Suppressor macrophage treated with lipopolysaccharide for 4 hours (primary cell): Measurements from ENCODE around the gene DFFB.
A peak's percentile ranks its signal among the peaks of the same experiment; 100 is the strongest.

Source experiments
- DNase-seq: peaks from one replicate; pipeline ENCODE4 v3.0.0-alpha.2; 2020

Gene DFFB

DNA sequence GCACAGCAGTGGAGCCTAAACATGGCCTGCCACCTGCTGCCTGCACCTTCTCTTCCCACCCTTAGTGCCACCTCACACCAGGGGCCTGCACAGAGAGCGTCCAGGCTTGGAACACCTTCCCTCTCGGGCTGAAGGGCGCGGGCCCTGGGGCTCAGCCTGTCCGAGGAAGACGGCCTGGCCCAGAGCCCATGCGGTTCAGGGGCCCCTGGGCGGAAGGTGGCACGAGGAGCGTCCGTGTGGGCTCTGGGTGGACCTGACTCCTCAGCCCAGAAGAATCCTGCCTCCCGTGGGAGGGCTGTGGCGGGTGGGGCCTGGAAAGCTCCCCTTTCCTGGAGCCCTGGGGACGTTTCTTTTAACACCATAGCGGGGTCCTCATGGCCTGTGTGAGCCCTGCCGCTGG lies 19.4 kb downstream of the DFFB start:
- no peak for DNase-seq

DNA sequence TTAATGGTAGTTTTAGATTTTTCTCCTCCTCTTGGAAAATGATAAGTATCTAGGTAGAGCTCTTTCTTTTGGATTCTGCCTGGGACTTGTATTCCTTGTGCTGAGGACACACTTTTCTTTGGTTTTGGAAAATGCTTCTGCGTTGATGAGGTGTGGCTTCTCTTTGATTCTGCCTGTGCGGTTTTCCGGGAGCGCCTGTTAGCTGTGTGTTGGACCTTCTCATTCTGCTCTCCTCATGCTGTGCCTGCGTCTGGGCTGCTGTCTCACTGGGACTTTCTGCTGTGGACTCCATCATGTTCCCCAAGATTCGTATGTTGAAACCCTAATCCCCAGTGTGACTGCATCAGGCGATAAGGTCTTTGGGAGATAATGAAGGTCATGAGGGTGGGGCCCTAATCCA lies 21.8 kb downstream of the DFFB start:
- DNase-seq = no peak

DNA sequence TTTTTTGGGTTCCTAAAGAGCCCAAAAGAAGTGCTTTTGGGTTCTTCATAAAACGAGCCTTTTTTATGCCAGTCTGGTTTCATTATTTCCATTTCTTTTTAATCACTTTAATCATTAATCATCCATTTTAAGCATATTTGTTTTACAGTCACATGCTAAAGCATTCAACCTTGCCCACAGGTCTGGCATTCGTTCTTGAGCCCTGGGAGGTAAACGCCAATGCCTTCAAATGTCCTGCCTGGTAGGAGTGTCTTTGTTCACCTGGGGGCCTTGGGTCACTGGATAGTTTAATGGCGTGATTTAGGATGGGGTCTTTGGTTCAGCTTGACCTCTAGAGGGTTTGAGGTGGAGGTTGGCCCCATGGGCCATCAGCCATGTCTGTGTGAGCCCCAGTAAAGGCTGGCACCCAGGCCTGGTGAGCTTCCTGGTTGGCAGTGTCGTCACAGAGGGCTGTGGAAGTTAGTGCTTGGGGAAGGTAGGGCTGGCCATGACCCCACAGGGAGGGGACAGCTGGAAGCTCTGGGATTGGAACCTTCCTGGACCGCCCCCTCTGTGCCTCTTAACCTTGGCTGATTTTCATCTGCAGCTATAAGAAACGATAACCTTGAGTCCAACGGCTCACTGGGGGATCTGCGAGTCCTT lies 22.6 kb downstream of the DFFB start:
- no peak for DNase-seq

DNA sequence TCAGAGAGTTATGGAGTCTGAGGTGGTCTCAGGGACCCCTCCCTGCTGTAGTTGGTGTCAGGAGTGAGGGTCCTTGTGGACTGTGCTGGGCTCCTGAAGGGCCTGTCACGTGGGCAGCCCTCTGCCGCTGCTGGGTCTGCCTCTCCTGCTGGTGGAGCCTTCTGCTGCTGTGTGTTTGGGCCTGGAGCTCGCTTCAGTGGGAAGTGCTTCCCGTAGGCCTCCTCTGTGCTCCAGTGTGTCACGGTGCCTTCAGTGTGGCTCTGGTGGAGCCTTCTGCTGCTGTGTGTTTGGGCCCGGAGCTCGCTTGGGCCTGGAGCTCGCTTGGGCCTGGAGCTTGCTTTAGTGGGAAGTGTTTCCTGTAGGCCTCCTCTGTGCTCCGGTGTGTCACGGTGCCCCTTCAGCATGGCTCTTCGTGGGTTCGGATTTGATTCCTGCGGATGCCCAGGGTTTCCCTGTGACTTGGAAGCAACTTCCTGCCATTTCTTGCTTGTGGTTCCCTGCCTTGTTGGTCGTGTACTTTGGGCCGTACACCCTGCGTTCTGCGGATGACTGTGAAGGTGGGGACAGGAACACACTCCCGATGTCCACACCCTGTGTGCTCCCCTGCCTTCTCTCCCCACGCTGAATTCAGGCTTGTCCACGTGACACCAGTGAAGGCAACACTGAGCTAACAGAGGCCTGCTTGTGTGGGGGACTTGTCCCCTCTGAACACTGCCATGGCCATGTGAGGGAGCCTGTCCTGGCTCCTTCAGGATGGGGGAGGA lies 23.3 kb downstream of the DFFB start:
- no peak for DNase-seq

DNA sequence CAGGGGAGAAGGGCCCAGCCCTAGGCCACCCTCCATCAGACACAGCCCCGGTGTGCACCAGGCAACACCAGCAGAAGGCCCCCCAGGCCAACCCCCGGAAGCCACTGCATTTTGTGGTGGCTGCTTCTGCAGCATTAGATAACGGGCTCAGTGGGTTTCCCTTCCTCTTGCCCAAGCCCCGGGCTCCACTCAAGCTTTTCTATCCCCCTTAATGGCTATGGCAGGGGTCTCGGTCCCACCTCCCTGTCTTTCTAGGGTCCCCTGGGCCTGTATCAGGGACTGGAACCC lies 23.9 kb downstream of the DFFB start:
- no peak for DNase-seq

DNA sequence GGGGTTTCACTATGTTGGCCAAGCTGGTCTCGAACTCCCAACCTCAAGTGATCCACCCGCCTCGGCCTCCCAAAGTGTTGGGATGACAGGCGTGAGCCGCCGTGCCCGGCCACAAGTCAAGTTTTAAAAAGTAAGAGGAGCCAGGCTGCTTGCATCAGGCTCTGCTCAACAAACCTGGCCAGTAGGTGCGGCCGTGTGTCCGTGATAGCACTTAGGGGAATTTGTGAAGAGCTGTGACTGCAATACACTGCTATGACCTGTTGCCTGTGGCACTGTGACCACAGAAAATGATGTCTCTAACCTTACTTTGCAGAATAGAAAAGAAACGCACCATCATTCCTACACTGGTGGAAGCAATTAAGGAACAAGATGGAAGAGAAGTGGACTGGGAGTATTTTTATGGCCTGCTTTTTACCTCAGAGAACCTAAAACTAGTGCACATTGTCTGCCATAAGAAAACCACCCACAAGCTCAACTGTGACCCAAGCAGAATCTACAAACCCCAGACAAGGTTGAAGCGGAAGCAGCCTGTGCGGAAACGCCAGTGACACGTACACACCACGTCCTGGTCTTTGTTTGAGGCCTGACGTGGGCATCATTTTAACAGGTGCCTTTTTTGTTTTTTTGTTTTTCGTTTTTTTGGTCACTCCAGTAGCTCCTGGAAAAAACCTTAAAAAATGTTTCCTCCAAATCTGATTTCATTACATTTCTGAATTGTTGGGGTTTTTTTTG lies 26.1 kb downstream of the DFFB start:
- DNase-seq = no peak

DNA sequence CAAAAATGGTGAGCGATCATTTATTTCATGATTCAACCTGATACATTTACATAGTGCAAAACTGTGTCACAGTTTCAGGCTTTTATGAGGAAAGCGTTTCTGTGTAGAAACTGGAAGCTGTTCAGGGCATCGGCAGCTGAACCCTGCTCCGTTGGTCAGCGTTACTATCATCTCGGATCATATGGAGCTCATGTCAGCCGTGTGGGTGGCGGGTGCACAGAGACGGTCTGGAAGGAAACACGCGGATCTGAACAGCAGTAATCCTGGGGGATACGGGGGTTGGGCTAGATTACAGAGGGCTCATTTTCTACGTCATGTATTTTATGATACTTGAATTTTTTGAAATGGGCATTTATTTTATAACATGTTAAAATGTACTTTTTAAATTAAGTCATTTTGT lies 27.7 kb downstream of the DFFB start:
- DNase-seq = no peak

DNA sequence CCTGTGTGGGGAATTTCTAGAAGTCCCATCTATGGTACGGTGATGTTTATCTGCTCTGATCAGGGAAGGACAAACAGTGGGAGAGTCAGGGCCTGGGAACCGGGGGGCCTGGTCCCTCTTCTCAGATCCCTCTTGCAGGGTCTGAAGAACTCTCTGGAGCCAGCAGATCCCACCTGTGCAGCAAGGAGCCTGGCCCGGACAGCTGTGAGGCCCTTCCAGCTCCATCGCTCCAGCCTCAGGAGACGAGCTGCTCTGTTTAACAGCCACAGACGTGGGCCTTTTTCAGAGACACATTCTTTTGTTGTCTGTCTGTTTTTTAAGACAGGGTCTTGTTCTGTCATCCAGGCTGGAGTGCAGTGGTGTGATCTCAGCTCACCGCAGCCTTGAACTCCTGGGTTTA lies 28.3 kb downstream of the DFFB start:
- no peak for DNase-seq

DNA sequence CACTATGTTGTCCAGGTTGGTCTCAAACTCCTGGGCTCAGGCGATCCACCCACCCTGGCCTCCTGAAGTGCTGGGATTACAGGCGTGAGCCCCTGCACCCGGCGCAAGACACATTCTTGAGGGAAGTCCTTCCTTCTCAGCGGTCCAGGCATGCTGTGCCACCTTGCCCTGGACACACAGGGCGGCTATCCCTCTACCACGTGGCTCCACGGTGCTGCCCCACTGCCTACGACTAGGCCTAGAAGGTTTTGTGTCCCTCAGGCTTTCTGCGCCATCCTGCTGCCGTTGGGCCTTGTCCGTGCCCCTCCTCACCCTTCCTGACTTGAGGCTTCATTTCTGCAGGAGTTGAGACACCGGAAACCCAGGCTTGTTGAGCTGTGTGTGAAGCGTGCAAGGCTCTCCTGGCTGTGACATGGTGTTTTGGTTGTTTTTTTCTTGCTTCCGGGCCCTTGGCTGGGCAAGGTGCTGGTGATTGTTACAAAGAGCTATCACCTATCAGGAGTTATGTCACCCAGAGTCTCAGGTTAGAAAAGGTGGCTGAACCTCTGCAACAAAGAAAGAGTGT lies 28.9 kb downstream of the DFFB start:
- DNase-seq = no peak

DNA sequence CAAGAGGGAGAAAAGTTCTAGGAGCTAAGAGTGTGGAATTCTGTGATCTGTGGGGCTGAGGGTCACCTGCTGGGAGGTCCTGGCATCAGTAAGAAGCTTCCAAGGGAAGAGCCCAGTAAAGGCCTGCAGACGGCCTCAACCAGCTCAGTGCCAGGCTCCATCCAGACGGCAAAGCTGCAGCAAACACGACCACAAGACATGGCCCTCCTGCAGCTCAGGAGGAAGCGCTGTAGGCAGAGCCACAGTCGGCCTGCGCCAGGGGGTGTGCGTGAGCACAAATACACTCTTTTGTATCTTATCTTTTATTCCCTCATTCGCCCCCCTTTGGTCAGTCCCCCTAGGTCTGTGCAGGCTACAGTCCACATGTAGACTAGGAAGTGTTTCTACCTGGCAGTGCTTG lies 29.4 kb downstream of the DFFB start:
- no peak for DNase-seq

DNA sequence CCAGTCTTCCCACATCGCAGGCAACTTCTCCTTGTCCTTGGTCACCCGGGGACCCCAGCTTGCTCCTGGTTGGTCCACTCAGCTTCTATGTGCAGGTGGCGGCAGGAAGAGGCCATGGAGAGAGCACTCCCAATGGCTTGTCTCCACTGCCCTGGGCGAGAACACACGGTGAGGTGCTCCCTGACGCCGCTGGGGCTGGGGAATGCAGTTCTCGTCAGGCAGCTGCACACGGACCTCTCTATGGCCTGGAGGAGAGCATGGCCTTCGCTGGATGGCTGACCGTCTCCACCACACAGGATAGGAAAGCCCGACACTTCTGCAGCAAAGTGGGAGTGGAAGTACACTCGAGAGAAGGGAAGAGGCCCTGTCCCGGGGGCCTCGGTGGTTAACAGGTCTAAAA lies 31.0 kb downstream of the DFFB start:
- DNase-seq = no peak

DNA sequence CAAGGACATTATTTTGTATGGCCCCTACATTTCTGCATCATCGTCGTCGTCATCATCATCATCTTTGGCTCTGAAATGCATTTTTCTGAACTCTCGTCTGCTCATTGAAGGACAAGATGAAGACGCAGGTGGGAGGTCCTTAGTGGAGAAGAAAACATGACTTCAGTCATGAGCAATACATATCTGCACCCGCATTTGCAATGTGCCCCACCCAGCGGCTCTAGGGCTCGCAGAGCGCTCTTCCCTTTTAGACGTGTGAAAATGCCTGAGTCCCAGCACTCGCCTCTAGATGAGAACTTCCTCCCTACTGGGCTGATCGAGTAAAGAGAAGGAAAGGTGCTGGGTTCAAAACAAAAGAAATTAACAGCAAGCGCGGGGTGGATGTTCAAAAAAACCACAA lies 32.7 kb downstream of the DFFB start:
- DNase-seq = peak; percentile 7

DNA sequence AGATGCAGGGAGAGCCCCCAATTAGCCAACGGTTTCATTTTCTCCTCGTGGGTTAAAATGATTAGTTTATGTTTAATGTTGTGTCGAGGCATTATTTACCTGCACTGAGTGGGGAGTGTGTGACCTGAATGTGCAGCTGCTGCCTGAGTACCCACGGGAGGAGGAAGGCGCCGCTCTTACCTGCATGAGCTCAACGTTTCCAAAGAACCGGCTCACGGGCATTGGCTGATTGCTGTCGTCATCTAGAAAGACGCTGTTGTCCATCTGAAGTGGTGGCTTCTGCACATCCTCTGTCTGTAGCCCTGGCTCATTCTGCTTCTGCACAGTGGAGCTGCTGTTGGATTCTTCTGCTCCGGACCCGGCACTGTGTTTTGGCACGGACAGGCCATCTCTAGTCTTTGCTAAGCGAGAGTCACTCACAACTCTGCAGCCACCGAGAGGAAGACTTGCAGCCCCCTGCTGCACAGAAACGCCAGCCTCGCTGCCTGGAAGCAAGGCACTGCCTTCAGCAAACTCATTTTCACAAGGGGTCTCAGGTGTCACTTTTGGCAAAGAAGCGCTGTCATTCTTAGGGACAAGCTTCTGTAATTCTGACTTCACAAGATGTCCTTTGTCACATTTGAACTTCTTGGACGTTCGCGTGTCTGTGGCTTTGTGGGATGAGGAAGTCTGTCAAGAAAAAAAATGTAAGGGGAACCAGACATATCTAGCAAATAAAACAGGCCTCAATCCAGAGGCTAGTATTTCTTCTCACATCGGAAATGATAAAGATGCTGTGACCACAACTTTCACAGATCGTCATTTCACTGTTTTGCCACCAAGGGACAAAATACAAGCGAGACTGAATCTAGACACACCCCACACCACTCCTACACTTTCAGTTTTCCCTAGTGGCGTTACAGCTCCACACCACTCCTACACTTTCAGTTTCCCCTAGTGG lies 33.4 kb downstream of the DFFB start:
- DNase-seq = peak; percentile 86

DNA sequence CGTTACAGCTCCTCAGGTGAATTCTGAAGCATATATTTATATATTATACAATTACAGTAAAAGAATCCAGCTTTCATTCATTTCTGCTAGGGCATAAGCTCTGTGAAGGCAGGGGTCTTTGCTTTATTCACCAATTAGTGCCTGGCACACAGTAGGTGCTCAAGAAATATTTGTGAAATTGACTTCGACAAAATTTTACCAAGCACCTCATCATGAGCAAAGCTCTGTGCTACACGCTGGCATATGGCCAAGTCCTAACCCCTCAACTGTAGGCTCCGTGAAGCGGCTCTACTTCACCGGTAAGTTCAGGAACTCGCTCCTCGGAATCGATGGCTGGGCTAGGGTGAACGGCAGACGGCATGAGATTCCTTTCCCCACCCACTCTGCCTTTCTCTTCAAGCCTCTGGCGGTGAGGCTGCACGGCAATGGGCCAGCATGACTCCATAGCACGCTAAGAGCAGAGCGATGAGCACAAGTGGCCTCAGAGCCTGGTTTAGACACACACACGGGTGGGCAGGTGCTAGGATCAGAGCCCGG lies 34.1 kb downstream of the DFFB start:
- DNase-seq = no peak

DNA sequence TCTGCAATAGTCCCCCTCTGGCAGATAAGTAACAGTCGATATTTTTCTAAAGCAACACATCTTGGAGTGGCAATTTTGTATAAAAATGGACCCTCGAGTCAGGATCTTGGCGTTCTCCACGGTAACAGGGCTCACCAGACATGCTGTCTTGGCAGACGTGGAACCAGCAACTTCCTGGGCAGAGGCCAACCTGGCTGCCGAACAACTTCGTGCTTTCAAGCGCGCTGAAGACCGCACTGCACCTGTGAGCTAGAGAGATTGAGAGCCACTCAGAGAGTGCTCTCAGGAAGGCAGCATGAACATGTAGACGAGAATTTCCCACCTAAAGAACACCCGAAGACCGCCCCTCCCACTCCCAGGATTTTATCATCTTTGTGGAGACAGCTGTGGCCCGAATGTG lies 35.5 kb downstream of the DFFB start:
- no peak for DNase-seq

DNA sequence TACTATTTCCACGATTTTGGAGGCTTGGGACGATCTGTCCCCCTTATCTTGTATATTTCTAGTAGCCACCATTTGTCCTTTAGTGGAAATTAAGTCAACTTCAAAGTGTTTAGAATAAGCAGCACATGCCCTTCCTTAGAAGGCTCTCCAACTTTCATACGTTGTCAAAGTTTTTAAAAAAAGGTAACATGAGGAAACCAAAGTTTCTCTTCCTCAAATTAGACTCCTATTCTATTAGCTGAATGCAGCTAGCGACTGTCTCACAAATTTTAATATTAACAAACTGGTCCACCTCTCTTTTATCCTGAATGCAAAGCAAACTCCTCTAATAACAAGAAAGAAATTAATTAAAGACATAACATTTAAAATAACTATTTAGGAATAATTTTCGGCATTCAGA lies 35.9 kb downstream of the DFFB start:
- no peak for DNase-seq

DNA sequence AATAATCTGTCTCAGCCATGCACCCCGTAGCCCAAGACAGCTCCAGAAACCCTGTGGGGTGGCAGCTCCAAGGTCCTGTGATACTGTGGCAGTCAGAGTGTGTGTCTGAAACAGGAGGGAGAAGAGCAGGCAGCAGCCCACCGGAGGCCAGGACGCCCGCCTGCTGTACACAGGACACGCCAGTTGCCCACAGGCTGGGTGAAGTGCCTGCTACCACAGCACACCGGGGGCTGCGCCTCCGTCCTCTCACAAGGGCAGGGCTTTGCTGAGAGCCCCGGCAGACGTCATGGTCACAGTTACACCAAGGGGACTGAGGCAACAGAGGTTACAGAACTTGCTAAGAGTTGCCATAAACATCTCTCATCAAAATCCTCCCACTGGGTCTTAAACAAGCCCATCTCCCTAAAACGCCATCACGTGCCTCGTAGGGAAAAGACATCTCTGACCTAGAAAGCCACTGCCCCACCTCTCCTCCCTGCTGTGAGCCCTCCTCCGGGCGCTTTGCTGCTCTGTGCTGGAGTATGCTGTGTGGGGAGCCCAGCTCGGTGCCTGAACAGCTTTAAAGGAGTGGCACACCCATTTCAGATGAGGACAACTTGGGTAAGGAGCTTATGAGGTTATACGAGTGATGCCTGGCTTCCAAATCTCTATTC lies 37.5 kb downstream of the DFFB start:
- DNase-seq = no peak

DNA sequence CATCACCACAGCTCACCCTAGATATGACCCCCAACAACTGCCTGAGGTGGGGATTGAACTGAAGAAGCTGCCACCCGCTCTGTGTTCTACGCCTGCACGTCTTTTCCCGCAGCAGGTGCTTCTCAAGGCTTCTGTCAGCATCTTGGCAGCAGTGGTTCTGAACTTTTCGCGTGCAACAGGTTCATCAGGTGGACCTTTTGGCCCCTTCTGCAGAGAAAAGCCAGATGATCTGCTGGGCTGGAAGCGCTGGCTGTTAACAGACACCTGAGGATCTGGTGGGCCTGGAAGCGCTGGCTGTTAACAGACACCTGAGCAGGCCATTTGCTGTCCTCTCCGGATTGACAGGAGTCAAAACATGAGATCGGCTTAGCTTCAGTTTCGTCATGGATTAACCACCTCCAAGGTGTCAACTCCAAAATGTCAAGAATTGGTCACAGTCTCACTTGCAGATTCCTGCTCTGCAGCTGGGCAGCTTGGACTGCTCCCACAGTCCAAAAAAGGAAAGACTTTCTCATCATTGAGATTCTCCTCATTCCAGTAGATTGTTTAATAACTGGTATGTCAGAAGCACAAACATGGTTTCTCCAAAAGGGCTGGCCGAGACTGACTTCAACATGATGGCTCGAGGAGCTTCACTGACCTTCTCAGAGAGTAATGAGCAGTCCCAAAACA lies 38.1 kb downstream of the DFFB start:
- DNase-seq = no peak

DNA sequence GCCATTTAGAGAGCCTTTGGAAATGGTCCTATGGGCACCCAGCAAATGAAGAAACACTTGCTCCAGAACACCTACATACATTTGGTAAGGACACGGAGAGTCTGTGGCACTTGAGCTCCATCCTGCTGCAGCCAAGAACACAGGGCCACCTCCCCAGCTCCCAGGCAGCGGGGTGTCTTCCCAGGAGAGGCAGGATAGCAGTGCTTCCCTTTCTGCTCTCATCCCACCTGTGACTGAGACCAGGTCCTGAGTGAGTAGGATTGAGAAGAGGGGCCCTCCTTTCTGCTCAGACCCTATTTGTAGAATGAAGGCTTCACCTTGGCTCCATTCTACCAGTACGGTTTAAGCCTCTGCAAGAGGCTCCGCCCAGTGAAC lies 38.7 kb downstream of the DFFB start:
- DNase-seq = no peak

DNA sequence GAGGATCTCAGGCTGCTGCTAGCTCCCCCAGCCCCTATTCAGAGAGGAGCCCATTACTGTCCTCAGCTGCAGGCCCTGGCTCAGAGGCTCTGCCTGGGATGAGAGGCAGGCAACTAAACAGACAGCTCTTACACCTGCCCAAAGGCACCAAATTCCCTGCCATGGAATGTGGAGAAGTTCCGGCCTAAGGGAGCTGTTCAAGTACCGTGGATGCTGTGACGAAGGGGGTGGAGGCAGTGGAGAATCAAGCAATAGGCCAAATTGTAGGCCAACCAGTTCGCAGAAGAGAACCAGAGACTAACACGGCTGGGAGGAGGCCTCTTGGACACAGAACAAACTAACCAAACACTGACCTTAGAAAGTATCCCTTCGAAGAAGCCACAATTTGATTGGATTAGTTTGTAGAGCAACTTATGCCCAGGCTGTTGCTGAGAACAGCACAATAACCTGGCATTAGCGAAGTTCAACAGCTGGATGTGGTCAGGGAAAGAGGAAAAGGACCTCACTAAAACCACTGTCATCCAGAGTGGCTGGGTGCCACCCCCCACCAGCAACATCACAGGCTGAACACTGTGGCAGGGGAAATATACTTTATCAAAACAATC lies 39.2 kb downstream of the DFFB start:
- no peak for DNase-seq

DNA sequence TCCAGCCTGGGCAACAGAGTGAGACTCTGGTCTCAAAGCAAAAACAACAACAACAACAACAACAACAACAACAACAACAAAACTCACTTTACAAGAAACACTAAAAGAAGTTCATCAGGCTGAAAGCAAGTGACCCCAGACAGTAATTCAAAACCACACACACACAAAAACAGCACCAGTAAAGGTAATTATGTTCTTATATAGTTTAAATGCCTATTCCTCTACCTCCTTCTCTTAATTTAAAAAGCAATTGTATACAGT lies 41.1 kb downstream of the DFFB start:
- no peak for DNase-seq
